Immature natural killer cell (primary cell): Measurements from ENCODE around the gene CRYZ. TPM values are rescaled to one million over a fixed set of nuclear protein-coding genes. Genes with fewer than 3 reads are reported as not detected.
"Not testable (repeated sequence)": the region's sequence is repeated elsewhere in the genome, so short reads cannot be mapped to it uniquely, and the experiment has no call there.

ENCODE experiments used
- DNase-seq, 3 donors: peaks; one replicate each; pipeline ENCODE4 v3.0.0; 2022; ENCODE audit warnings: mixed read lengths in 1 of 3
- H3K27ac Mint-ChIP-seq, 6 donors: one replicate each; pipeline ENCODE4 v1.8.0; 2020; ENCODE audit warnings: mixed read lengths in 6 of 6, mild to moderate bottlenecking in 5 of 6, inconsistent platforms in 4 of 6, moderate library complexity in 3 of 6
- H3K27me3 Mint-ChIP-seq, 3 donors: one replicate each; pipeline ENCODE4 v1.8.0; 2020 to 2021; ENCODE audit warnings: low read depth in 3 of 3, mild to moderate bottlenecking in 3 of 3, mixed read lengths in 3 of 3, moderate library complexity in 3 of 3, inconsistent platforms in 1 of 3
- H3K36me3 Mint-ChIP-seq, 3 donors: one replicate each; pipeline ENCODE4 v1.8.0; 2020; ENCODE audit warnings: mixed read lengths in 3 of 3, inconsistent platforms in 2 of 3, mild to moderate bottlenecking in 2 of 3
- H3K4me1 Mint-ChIP-seq, 2 donors: one replicate each; pipeline ENCODE4 v1.8.0; 2020; ENCODE audit warnings: inconsistent platforms in 2 of 2, mild to moderate bottlenecking in 2 of 2, mixed read lengths in 2 of 2, moderate library complexity in 1 of 2
- H3K4me3 Mint-ChIP-seq, 5 donors: one replicate each; pipeline ENCODE4 v1.8.0; 2020; ENCODE audit warnings: mild to moderate bottlenecking in 5 of 5, mixed read lengths in 5 of 5, inconsistent platforms in 3 of 5, moderate library complexity in 3 of 5
- H3K9me3 Mint-ChIP-seq, 6 donors: one replicate each; pipeline ENCODE4 v1.8.0; 2020; ENCODE audit warnings: mild to moderate bottlenecking in 6 of 6, mixed read lengths in 6 of 6, inconsistent platforms in 4 of 6, moderate library complexity in 3 of 6
- polyA plus RNA-seq, 3 donors: library from polyadenylated mRNA; unstranded; fragments of 300-500 nt; fragmentation: Illumina TruSeq; gene quantifications; one replicate each; pipeline ENCODE4 v1.2.3, GENCODE V29; 2021

CRYZ gene
- polyA plus RNA-seq, 3 donors from 2014 or later, result 42.1 to 70.5 (median 55.3) TPM

- Mint-ChIP-seq H3K4me1 (peaks cover 5 to 14% of the 10 kb centered on the region in 2 donors), H3K9me3 (peaks cover 0 to under 1% (median 0%) of the 10 kb centered on the region in 6 donors), H3K36me3 (peaks cover 46 to 61% (median 49%) of the 10 kb centered on the region in 3 donors), H3K27ac (no peak overlapping the region), H3K27me3 (peaks cover 0 to 2% (median 0%) of the 10 kb centered on the region in 3 donors), H3K4me3 (no peak overlapping the region)
- DNase-seq, result no peak
Measured at GRCh38 chr1:74748960-74749359, 16.1 kb upstream of the CRYZ start.

- H3K4me3 Mint-ChIP-seq, H3K27ac Mint-ChIP-seq, H3K9me3 Mint-ChIP-seq, DNase-seq, H3K27me3 Mint-ChIP-seq: not testable (repeated sequence)
- peaks cover 5 to 18% of the 10 kb centered on the region in 2 donors for H3K4me1 Mint-ChIP-seq
- H3K36me3 Mint-ChIP-seq, result peaks cover 35 to 65% (median 60%) of the 10 kb centered on the region in 3 donors
Measured at GRCh38 chr1:74745247-74745646, 12.4 kb upstream of the CRYZ start.

- H3K4me3 Mint-ChIP-seq, H3K27me3 Mint-ChIP-seq, H3K27ac Mint-ChIP-seq, H3K9me3 Mint-ChIP-seq, DNase-seq: not testable (repeated sequence)
- H3K4me1 Mint-ChIP-seq, result peaks cover 5 to 15% of the 10 kb centered on the region in 2 donors
- H3K36me3 Mint-ChIP-seq, result peaks cover 43 to 76% (median 72%) of the 10 kb centered on the region in 3 donors
Measured at GRCh38 chr1:74740307-74740980, 7.6 kb upstream of the CRYZ start.

GRCh38 chr1:74737333-74737732, 4.5 kb upstream of the CRYZ start:
- Mint-ChIP-seq H3K9me3 (no peaks in the 10 kb centered on the region), H3K4me3 (no peak overlapping the region), H3K27me3 (peaks cover 6 to 10% (median 10%) of the 10 kb centered on the region in 3 donors), H3K27ac (no peak overlapping the region), H3K4me1 (peaks cover 26 to 30% of the 10 kb centered on the region in 2 donors), H3K36me3 (peaks cover 28 to 53% (median 47%) of the 10 kb centered on the region in 3 donors)
- no peak for DNase-seq

- Mint-ChIP-seq H3K36me3 (peaks cover 17 to 21% (median 19%) of the 10 kb centered on the region in 3 donors), H3K27ac (peak overlapping the region; percentile 89 to 99 (median 96)), H3K9me3 (no peaks in the 10 kb centered on the region), H3K4me3 (peak overlapping the region; percentile 93 to 99 (median 98)), H3K27me3 (peaks cover 3 to 10% (median 10%) of the 10 kb centered on the region in 3 donors), H3K4me1 (peaks cover 52 to 61% of the 10 kb centered on the region in 2 donors)
- DNase-seq, result peak; percentile 66 to 74 (median 70)
Measured at GRCh38 chr1:74733604-74734484, 994 bp upstream of the CRYZ start.

GRCh38 chr1:74732071-74732946, 541 bp downstream of the CRYZ start:
- H3K4me3 Mint-ChIP-seq, result peak overlapping the region; percentile 93 to 99 (median 98)
- H3K9me3 Mint-ChIP-seq, DNase-seq: not testable (repeated sequence)
- peaks cover 3 to 10% (median 10%) of the 10 kb centered on the region in 3 donors for H3K27me3 Mint-ChIP-seq
- H3K27ac Mint-ChIP-seq, result peak overlapping the region; percentile 89 to 99 (median 96)
- H3K4me1 Mint-ChIP-seq, result peaks cover 60 to 71% of the 10 kb centered on the region in 2 donors
- H3K36me3 Mint-ChIP-seq, result peaks cover 6 to 13% (median 9%) of the 10 kb centered on the region in 3 donors

- peaks cover 3 to 10% (median 10%) of the 10 kb centered on the region in 3 donors for H3K27me3 Mint-ChIP-seq
- H3K4me1 Mint-ChIP-seq, result peaks cover 63 to 79% of the 10 kb centered on the region in 2 donors
- no peak for DNase-seq
- peaks cover 7 to 12% (median 9%) of the 10 kb centered on the region in 3 donors for H3K36me3 Mint-ChIP-seq
- peak overlapping the region; percentile 50 to 99 (median 80) for H3K4me3 Mint-ChIP-seq
- no peaks in the 10 kb centered on the region for H3K9me3 Mint-ChIP-seq
- peak overlapping the region; percentile 63 to 90 (median 78) for H3K27ac Mint-ChIP-seq
Measured at GRCh38 chr1:74731399-74732052, 1.3 kb downstream of the CRYZ start.

GRCh38 chr1:74729741-74730478, 2.9 kb downstream of the CRYZ start:
- peaks cover 64 to 84% of the 10 kb centered on the region in 2 donors for H3K4me1 Mint-ChIP-seq
- H3K36me3 Mint-ChIP-seq, result peaks cover 9 to 20% (median 16%) of the 10 kb centered on the region in 3 donors
- DNase-seq, result no peak
- no peak overlapping the region for H3K4me3 Mint-ChIP-seq
- H3K27me3 Mint-ChIP-seq, result peaks cover 3 to 10% (median 10%) of the 10 kb centered on the region in 3 donors
- H3K9me3 Mint-ChIP-seq, result no peaks in the 10 kb centered on the region
- H3K27ac Mint-ChIP-seq, result peak overlapping the region in 5 of 6 donors; percentile 5 to 81 (median 32)

GRCh38 chr1:74728736-74729135, 4.1 kb downstream of the CRYZ start:
- H3K4me3 Mint-ChIP-seq, result no peak overlapping the region

GRCh38 chr1:74726063-74726462, 6.8 kb downstream of the CRYZ start:
- peaks cover 28 to 48% (median 37%) of the 10 kb centered on the region in 3 donors for H3K36me3 Mint-ChIP-seq
- H3K4me1 Mint-ChIP-seq, result peaks cover 36 to 56% of the 10 kb centered on the region in 2 donors

More at GRCh38 chr1:74728736-74729135, 4.1 kb downstream of the CRYZ start:
- DNase-seq, result no peak
- Mint-ChIP-seq H3K27me3 (peaks cover 3 to 10% (median 10%) of the 10 kb centered on the region in 3 donors), H3K4me1 (peaks cover 52 to 78% of the 10 kb centered on the region in 2 donors), H3K36me3 (peaks cover 10 to 27% (median 24%) of the 10 kb centered on the region in 3 donors), H3K27ac (peak overlapping the region in 3 of 6 donors; percentile 23 to 68 (median 50)), H3K9me3 (no peaks in the 10 kb centered on the region)

GRCh38 chr1:74717626-74718025, 15.2 kb downstream of the CRYZ start:
- Mint-ChIP-seq H3K27me3 (no peaks in the 10 kb centered on the region), H3K9me3 (no peaks in the 10 kb centered on the region), H3K36me3 (peaks cover 22 to 35% (median 23%) of the 10 kb centered on the region in 3 donors), H3K27ac (no peak overlapping the region), H3K4me1 (peaks cover 0 to 2% of the 10 kb centered on the region in 2 donors), H3K4me3 (no peak overlapping the region)
- DNase-seq, result no peak

More at GRCh38 chr1:74726063-74726462, 6.8 kb downstream of the CRYZ start:
- no peak for DNase-seq
- Mint-ChIP-seq H3K4me3 (no peak overlapping the region), H3K27me3 (no peaks in the 10 kb centered on the region), H3K27ac (no peak overlapping the region), H3K9me3 (no peaks in the 10 kb centered on the region)

GRCh38 chr1:74716822-74717221, 16.0 kb downstream of the CRYZ start:
- H3K4me3 Mint-ChIP-seq, result no peak overlapping the region
- peaks cover 17 to 34% (median 18%) of the 10 kb centered on the region in 3 donors for H3K36me3 Mint-ChIP-seq

More at GRCh38 chr1:74716822-74717221, 16.0 kb downstream of the CRYZ start:
- H3K9me3 Mint-ChIP-seq, result no peaks in the 10 kb centered on the region
- peaks cover 0 to 2% of the 10 kb centered on the region in 2 donors for H3K4me1 Mint-ChIP-seq
- H3K27me3 Mint-ChIP-seq, result no peaks in the 10 kb centered on the region
- H3K27ac Mint-ChIP-seq, result no peak overlapping the region
- no peak for DNase-seq
